ENCODE measurements around the gene AUTS2. TPM values are rescaled to one million over a fixed set of nuclear protein-coding genes. Genes with fewer than 3 reads are reported as not detected.

Gene AUTS2
- total RNA-seq, 6 experiments from 2014 or later = 10.4 to 32.0 (median 19.3) TPM

DNA sequence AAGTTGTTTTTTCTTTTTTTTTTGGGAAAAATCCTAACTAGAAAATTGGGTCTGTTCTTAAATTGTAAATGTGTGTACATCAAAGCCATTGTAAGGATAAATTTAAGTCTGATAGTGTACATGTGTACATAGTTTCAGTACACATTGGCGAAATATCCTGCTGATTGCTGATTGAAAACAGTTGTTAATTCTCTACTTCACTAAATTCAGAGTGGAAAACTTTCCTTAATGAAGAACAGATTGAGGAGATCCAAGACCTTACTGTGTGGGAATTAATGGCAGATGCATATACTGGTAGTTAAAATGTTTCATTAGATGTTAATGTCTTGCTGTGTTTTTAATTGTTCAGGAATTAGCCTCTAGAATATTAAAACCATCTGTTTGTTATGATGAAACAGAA lies 506.0 kb downstream of the AUTS2 start:
- ATAC-seq = no peak
- TF ChIP-seq, protein P1, sequence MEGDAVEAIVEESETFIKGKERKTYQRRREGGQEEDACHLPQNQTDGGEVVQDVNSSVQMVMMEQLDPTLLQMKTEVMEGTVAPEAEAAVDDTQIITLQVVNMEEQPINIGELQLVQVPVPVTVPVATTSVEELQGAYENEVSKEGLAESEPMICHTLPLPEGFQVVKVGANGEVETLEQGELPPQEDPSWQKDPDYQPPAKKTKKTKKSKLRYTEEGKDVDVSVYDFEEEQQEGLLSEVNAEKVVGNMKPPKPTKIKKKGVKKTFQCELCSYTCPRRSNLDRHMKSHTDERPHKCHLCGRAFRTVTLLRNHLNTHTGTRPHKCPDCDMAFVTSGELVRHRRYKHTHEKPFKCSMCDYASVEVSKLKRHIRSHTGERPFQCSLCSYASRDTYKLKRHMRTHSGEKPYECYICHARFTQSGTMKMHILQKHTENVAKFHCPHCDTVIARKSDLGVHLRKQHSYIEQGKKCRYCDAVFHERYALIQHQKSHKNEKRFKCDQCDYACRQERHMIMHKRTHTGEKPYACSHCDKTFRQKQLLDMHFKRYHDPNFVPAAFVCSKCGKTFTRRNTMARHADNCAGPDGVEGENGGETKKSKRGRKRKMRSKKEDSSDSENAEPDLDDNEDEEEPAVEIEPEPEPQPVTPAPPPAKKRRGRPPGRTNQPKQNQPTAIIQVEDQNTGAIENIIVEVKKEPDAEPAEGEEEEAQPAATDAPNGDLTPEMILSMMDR (IDR thresholded peaks at IDR 0.05) = no peak
- TF ChIP-seq POLR2A (IDR thresholded peaks at IDR 0.05) = no peak
- Histone ChIP-seq H3K9me3 (no peaks in the 10 kb centered on the region), H3K27me3 (no peaks in the 10 kb centered on the region), H3K4me1 (no peaks in the 10 kb centered on the region), H3K27ac (no peak overlapping the region), H3K36me3 (no peaks in the 10 kb centered on the region), H3K4me3 (no peak overlapping the region)
- 95% methylated on average over 1 of the region's 1 CpG for WGBS (ENCODE audit: insufficient coverage, low coverage, low lambda C conversion rate, missing lambda C conversion rate)
- intact Hi-C loops (cut with DNase I) = no loop called here
- no peak for DNase-seq

DNA sequence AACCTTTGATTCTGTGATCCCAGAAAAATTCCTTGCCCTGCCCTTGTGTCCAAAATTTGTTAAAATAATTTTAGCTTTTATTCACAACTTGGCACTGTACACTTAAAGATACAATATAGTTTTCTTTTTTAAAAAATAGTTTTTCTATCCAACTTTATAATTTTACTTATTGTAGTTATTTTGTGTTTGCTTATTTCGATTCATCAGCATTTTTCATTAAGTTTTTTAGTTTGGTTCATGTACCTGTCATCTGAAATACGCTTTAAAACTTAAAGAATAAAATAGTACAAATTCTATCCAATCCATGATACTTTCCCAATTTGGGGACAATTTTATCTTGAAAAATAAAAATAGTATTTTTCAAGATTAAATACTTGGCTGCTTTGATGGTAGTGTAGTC lies 514.8 kb downstream of the AUTS2 start:
- intact Hi-C loops (cut with DNase I) = no loop called here
- H3K27me3 ChIP-seq = no peaks in the 10 kb centered on the region
- ATAC-seq = no peak
- no peak overlapping the region for H3K4me3 ChIP-seq
- H3K4me1 ChIP-seq = no peaks in the 10 kb centered on the region
- no peak overlapping the region for H3K27ac ChIP-seq
- no peaks in the 10 kb centered on the region for H3K36me3 ChIP-seq
- TF ChIP-seq, protein P1 (IDR thresholded peaks at IDR 0.05) = no peak
- no peak for TF ChIP-seq POLR2A (IDR thresholded peaks at IDR 0.05)
- no peaks in the 10 kb centered on the region for H3K9me3 ChIP-seq
- 76% methylated on average over 2 of the region's 2 CpGs for WGBS (ENCODE audit: insufficient coverage, low coverage, low lambda C conversion rate, missing lambda C conversion rate)
- no peak for DNase-seq

DNA sequence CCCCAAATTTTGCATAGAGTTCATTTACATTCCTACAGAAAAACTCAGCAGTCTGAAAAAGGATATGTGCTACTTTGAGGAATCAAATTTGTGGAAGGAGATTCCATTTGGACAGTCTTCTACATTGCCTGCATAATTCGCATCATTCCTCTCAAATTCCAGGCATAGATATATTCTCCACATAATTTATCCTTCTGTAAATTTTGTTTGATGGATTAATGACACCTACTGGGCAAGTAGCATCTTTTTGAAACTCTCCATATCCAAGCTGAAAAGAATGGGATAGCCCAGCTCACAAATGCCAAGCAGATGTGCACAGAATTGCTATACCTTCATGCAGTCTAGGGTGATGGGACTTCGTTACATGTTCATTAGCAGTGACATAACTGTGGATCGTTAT lies 515.3 kb downstream of the AUTS2 start:
- TF ChIP-seq, protein P1 (IDR thresholded peaks at IDR 0.05) = no peak
- TF ChIP-seq POLR2A (IDR thresholded peaks at IDR 0.05) = no peak
- Histone ChIP-seq H3K4me1 (no peaks in the 10 kb centered on the region), H3K4me3 (no peak overlapping the region), H3K27me3 (no peaks in the 10 kb centered on the region), H3K9me3 (no peaks in the 10 kb centered on the region), H3K36me3 (no peaks in the 10 kb centered on the region), H3K27ac (no peak overlapping the region)
- WGBS (ENCODE audit: insufficient coverage, low coverage, low lambda C conversion rate, missing lambda C conversion rate) = 85% methylated on average over 3 of the region's 3 CpGs
- ATAC-seq (no peak), DNase-seq (no peak)
- intact Hi-C loops (cut with DNase I) = no loop called here

DNA sequence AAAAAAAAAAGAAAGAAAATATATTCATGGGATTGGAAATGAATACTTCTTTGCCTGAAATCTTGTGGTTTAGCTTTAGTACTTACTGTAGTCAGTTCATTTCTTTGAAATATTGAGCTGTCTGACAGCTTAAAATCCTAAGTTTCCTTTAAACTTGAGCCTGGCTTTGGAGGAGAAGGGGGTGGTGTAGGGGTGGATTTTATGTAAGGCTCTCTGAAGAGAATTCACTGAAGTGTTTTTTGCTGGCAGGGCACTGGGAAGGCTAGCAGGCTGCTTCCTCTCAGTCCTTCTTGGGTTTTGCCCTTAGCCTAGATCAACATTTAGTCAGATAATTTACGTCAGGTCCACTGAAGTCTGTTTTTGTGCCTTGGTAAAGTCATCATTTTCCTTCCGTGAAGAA lies 516.5 kb downstream of the AUTS2 start:
- H3K4me1 ChIP-seq = no peaks in the 10 kb centered on the region
- intact Hi-C loops (cut with DNase I) = no loop called here
- no peaks in the 10 kb centered on the region for H3K27me3 ChIP-seq
- H3K4me3 ChIP-seq = no peak overlapping the region
- ATAC-seq (no peak), DNase-seq (no peak)
- H3K9me3 ChIP-seq = no peaks in the 10 kb centered on the region
- no peak for TF ChIP-seq POLR2A (IDR thresholded peaks at IDR 0.05)
- TF ChIP-seq, protein P1 (IDR thresholded peaks at IDR 0.05) = no peak
- 72% methylated on average over 2 of the region's 2 CpGs for WGBS (ENCODE audit: insufficient coverage, low coverage, low lambda C conversion rate, missing lambda C conversion rate)
- H3K36me3 ChIP-seq = no peaks in the 10 kb centered on the region
- no peak overlapping the region for H3K27ac ChIP-seq

DNA sequence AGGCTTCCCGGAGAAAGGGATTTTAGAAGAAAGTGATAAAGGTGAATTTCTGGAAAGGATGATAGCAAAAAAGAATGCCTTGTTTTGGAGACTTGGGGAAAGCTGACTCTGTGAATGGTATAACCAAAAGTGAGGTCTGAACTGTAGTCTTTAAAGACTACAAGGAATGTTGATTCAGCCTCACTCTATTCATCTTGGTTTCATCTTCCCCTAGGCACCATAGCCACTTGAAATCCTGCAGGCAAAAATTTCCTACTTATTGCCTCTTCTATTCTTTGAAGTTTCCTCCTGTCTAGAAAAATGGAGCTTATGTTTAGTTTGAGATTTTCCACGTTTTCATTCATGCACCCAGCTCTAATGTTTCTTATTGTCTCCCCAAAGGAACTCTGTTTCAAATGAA lies 518.0 kb downstream of the AUTS2 start:
- 38% methylated on average over 2 of the region's 2 CpGs for WGBS (ENCODE audit: insufficient coverage, low coverage, low lambda C conversion rate, missing lambda C conversion rate)
- intact Hi-C loops (cut with DNase I) = no loop called here

More for the DNA sequence above, 518.0 kb downstream of the AUTS2 start:
- Histone ChIP-seq H3K36me3 (no peaks in the 10 kb centered on the region), H3K9me3 (peaks cover 0 to 4% (median 0%) of the 10 kb centered on the region in 4 donors), H3K27ac (no peak overlapping the region), H3K4me3 (no peak overlapping the region), H3K27me3 (no peaks in the 10 kb centered on the region), H3K4me1 (no peaks in the 10 kb centered on the region)
- DNase-seq = no peak
- no peak for ATAC-seq
- TF ChIP-seq POLR2A (IDR thresholded peaks at IDR 0.05) = no peak
- TF ChIP-seq, protein P1 (IDR thresholded peaks at IDR 0.05) = no peak
